ENCODE results near the gene NUP210. TPM values are rescaled to one million over a fixed set of nuclear protein-coding genes. Genes with fewer than 3 reads are reported as not detected.

The NUP210 gene
- total and polyA plus RNA-seq, 2 donors (not counting 3 experiments of a cell fraction or from before 2014, with no cell fraction given) = 0.14 to 0.84 TPM

GRCh38 chr3:13345772-13346171, 74.3 kb downstream of the NUP210 start:
- dilution Hi-C loops (cut with MboI; ENCODE audit: extremely low pct_ligation_motif_present, low sequenced_read_pairs) = no loop called here
- POLR2A ChIA-PET = no interaction called here
- no TSS peak for BruUV-seq (replicated peaks)

GRCh38 chr3:13345284-13345683, 74.8 kb downstream of the NUP210 start:
- H3K27me3 ChIP-seq (ENCODE audit: control insufficient read depth in 2 of 2, insufficient read depth in 2 of 2, low read length in 2 of 2) = no peaks in the 10 kb centered on the region
- intact Hi-C loops (cut with micrococcal nuclease) = no loop called here
- ChIA-PET CTCF (interaction anchor here (0.9 kb wide), 1 partner anchor 9 kb away, joined by 4 read pairs; no protein-coding TSS in a partner anchor), POLR2A (no interaction called here)
- no peak overlapping the region for H3K4me3 ChIP-seq (replicated peaks in 1 of 3; ENCODE audit: insufficient read depth in 1 of 3, low read depth in 1 of 3, low read length in 3 of 3)
- H3K27ac ChIP-seq (ENCODE audit: insufficient read depth, low read depth, low read length) = no peak overlapping the region
- no peak for FAIRE-seq
- dilution Hi-C loops (cut with MboI; ENCODE audit: extremely low pct_ligation_motif_present, low sequenced_read_pairs) = no loop called here
- H4K20me1 ChIP-seq (replicated peaks; ENCODE audit: control insufficient read depth, extremely low read depth, insufficient read depth, low read length) = no peaks in the 10 kb centered on the region
- no peak overlapping the region for H3K9ac ChIP-seq (replicated peaks; ENCODE audit: extremely low read depth, insufficient read depth, low read length)
- H2AFZ ChIP-seq (ENCODE audit: low read depth, low read length) = no peak overlapping the region
- no TSS peak for BruUV-seq (replicated peaks)
- H3K9me1 ChIP-seq (replicated peaks; ENCODE audit: control insufficient read depth, extremely low read depth, insufficient read depth, low read length) = no peaks in the 10 kb centered on the region
- TF ChIP-seq CTCF (IDR thresholded peaks at IDR 0.05; ENCODE audit: extremely low read depth in 1 of 2, insufficient read depth in 1 of 2, low read depth in 1 of 2, low read length in 2 of 2) (no peak), POLR2A (IDR thresholded peaks at IDR 0.05; ENCODE audit: low read depth, low read length) (no peak), EZH2 (IDR thresholded peaks at IDR 0.05; ENCODE audit: borderline replicate concordance, low read depth, low read length, severe bottlenecking) (no peak), POLR2AphosphoS5 (IDR thresholded peaks at IDR 0.05; ENCODE audit: insufficient read depth, low read depth, low read length) (no peak), FOS (IDR thresholded peaks at IDR 0.05; ENCODE audit: borderline replicate concordance, insufficient read depth, low read length) (no peak), MAX (IDR thresholded peaks at IDR 0.05; ENCODE audit: insufficient read depth, insufficient read length) (no peak), MYC (IDR thresholded peaks at IDR 0.05; ENCODE audit: low read depth, low read length) (no peak), JUN (IDR thresholded peaks at IDR 0.05; ENCODE audit: borderline replicate concordance, insufficient read depth, insufficient read length, low read depth) (no peak), GATA2 (IDR thresholded peaks at IDR 0.05; ENCODE audit: insufficient read depth, insufficient read length, low read depth, low read length) (no peak)
- H3K79me2 ChIP-seq (ENCODE audit: control insufficient read depth, insufficient read depth, low read length) = no peaks in the 10 kb centered on the region
- H3K4me1 ChIP-seq (ENCODE audit: control insufficient read depth, extremely low read depth, insufficient read depth, low read length) = no peaks in the 10 kb centered on the region
- no peak for DNase-seq (ENCODE audit: low read depth, low spot score)
- no peaks in the 10 kb centered on the region for H3K36me3 ChIP-seq (ENCODE audit: control insufficient read depth in 2 of 2, extremely low read depth in 1 of 2, insufficient read depth in 2 of 2, low read length in 2 of 2)
- no peak overlapping the region for H3K4me2 ChIP-seq (ENCODE audit: insufficient read depth, low read length)
- H3K9me3 ChIP-seq (replicated peaks; ENCODE audit: control insufficient read depth, insufficient read depth, low read length) = no peaks in the 10 kb centered on the region

More at GRCh38 chr3:13345772-13346171, 74.3 kb downstream of the NUP210 start:
- no peaks in the 10 kb centered on the region for H3K4me1 ChIP-seq (ENCODE audit: control insufficient read depth, extremely low read depth, insufficient read depth, low read length)
- no peaks in the 10 kb centered on the region for H4K20me1 ChIP-seq (replicated peaks; ENCODE audit: control insufficient read depth, extremely low read depth, insufficient read depth, low read length)
- no peaks in the 10 kb centered on the region for H3K9me3 ChIP-seq (replicated peaks; ENCODE audit: control insufficient read depth, insufficient read depth, low read length)
- no peak overlapping the region for H2AFZ ChIP-seq (ENCODE audit: low read depth, low read length)
- H3K36me3 ChIP-seq (ENCODE audit: control insufficient read depth in 2 of 2, extremely low read depth in 1 of 2, insufficient read depth in 2 of 2, low read length in 2 of 2) = no peaks in the 10 kb centered on the region
- H3K27ac ChIP-seq (ENCODE audit: insufficient read depth, low read depth, low read length) = no peak overlapping the region
- CTCF ChIA-PET = interaction anchor here (0.9 kb wide), 1 partner anchor 9 kb away, joined by 4 read pairs; no protein-coding TSS in a partner anchor
- H3K27me3 ChIP-seq (ENCODE audit: control insufficient read depth in 2 of 2, insufficient read depth in 2 of 2, low read length in 2 of 2) = no peaks in the 10 kb centered on the region
- no peaks in the 10 kb centered on the region for H3K79me2 ChIP-seq (ENCODE audit: control insufficient read depth, insufficient read depth, low read length)
- no peak overlapping the region for H3K9ac ChIP-seq (replicated peaks; ENCODE audit: extremely low read depth, insufficient read depth, low read length)
- FAIRE-seq (no peak), DNase-seq (ENCODE audit: low read depth, low spot score) (no peak)
- no peak overlapping the region for H3K4me2 ChIP-seq (ENCODE audit: insufficient read depth, low read length)
- H3K9me1 ChIP-seq (replicated peaks; ENCODE audit: control insufficient read depth, extremely low read depth, insufficient read depth, low read length) = no peaks in the 10 kb centered on the region
- TF ChIP-seq MAX (IDR thresholded peaks at IDR 0.05; ENCODE audit: insufficient read depth, insufficient read length) (no peak), EZH2 (IDR thresholded peaks at IDR 0.05; ENCODE audit: borderline replicate concordance, low read depth, low read length, severe bottlenecking) (no peak), GATA2 (IDR thresholded peaks at IDR 0.05; ENCODE audit: insufficient read depth, insufficient read length, low read depth, low read length) (no peak), POLR2A (IDR thresholded peaks at IDR 0.05; ENCODE audit: low read depth, low read length) (no peak)
- H3K4me3 ChIP-seq (replicated peaks in 1 of 3; ENCODE audit: insufficient read depth in 1 of 3, low read depth in 1 of 3, low read length in 3 of 3) = no peak overlapping the region
- intact Hi-C loops (cut with micrococcal nuclease) = no loop called here

Data from endothelial cell of umbilical vein (primary cell).